ENCODE data around the gene SEC63. TPM values are rescaled to one million over a fixed set of nuclear protein-coding genes. Genes with fewer than 3 reads are reported as not detected.
"Not testable (repeated sequence)": the region's sequence is repeated elsewhere in the genome, so short reads cannot be mapped to it uniquely, and the experiment has no call there.

SEC63 gene
- total RNA-seq, 1 donor from 2014 or later, result 55.5 TPM

- DNase-seq (ENCODE audit: low spot score); intact Hi-C loops (cut with DNase I): not testable (repeated sequence)
Measured at GRCh38 chr6:107936910-107937292, 21.1 kb downstream of the SEC63 start.

GRCh38 chr6:107936162-107936909 is 21.7 kb downstream of the SEC63 start:
- DNase-seq (ENCODE audit: low spot score), result no peak
- intact Hi-C loops (cut with DNase I), result no loop called here

- DNase-seq (ENCODE audit: low spot score); intact Hi-C loops (cut with DNase I): not testable (repeated sequence)
Measured at GRCh38 chr6:107934229-107934628, 23.8 kb downstream of the SEC63 start.

GRCh38 chr6:107932580-107932979 is 25.4 kb downstream of the SEC63 start:
- intact Hi-C loops (cut with DNase I), result no loop called here
- DNase-seq (ENCODE audit: low spot score), result no peak

GRCh38 chr6:107931894-107932293 is 26.1 kb downstream of the SEC63 start:
- no peak for DNase-seq (ENCODE audit: low spot score)
- intact Hi-C loops (cut with DNase I), result no loop called here

GRCh38 chr6:107928984-107929383 is 29.0 kb downstream of the SEC63 start:
- no peak for DNase-seq (ENCODE audit: low spot score)
- intact Hi-C loops (cut with DNase I), result no loop called here

GRCh38 chr6:107926697-107927544 is 31.1 kb downstream of the SEC63 start:
- intact Hi-C loops (cut with DNase I); DNase-seq (ENCODE audit: low spot score): not testable (repeated sequence)

- intact Hi-C loops (cut with DNase I), result no loop called here
- no peak for DNase-seq (ENCODE audit: low spot score)
Measured at GRCh38 chr6:107917451-107918375, 40.3 kb downstream of the SEC63 start.

- DNase-seq (ENCODE audit: low spot score); intact Hi-C loops (cut with DNase I): not testable (repeated sequence)
Measured at GRCh38 chr6:107916961-107917360, 41.0 kb downstream of the SEC63 start.

GRCh38 chr6:107911692-107912091 is 46.3 kb downstream of the SEC63 start:
- intact Hi-C loops (cut with DNase I), result no loop called here
- no peak for DNase-seq (ENCODE audit: low spot score)

GRCh38 chr6:107894809-107895396 is 63.1 kb downstream of the SEC63 start:
- DNase-seq (ENCODE audit: low spot score), result no peak
- intact Hi-C loops (cut with DNase I), result no loop called here

- intact Hi-C loops (cut with DNase I); DNase-seq (ENCODE audit: low spot score): not testable (repeated sequence)
Measured at GRCh38 chr6:107890431-107890830, 67.6 kb downstream of the SEC63 start.

GRCh38 chr6:107885950-107886349 is 72.1 kb downstream of the SEC63 start:
- intact Hi-C loops (cut with DNase I), result not testable (repeated sequence)

GRCh38 chr6:107879941-107880340 is 78.1 kb downstream of the SEC63 start:
- intact Hi-C loops (cut with DNase I), result no loop called here
- no peak for DNase-seq (ENCODE audit: low spot score)

More at GRCh38 chr6:107885950-107886349, 72.1 kb downstream of the SEC63 start:
- not testable (repeated sequence) for DNase-seq (ENCODE audit: low spot score)

- intact Hi-C loops (cut with DNase I), result no loop called here
- DNase-seq (ENCODE audit: low spot score), result no peak
Measured at GRCh38 chr6:107877968-107878367, 80.0 kb downstream of the SEC63 start.

GRCh38 chr6:107871976-107872375 is 86.0 kb downstream of the SEC63 start:
- intact Hi-C loops (cut with DNase I), result no loop called here

GRCh38 chr6:107871512-107871911 is 86.5 kb downstream of the SEC63 start:
- intact Hi-C loops (cut with DNase I); DNase-seq (ENCODE audit: low spot score): not testable (repeated sequence)

More at GRCh38 chr6:107871976-107872375, 86.0 kb downstream of the SEC63 start:
- DNase-seq (ENCODE audit: low spot score), result no peak

- no peak for DNase-seq (ENCODE audit: low spot score)
- intact Hi-C loops (cut with DNase I), result no loop called here
Measured at GRCh38 chr6:107871016-107871415, 87.0 kb downstream of the SEC63 start.

GRCh38 chr6:107870381-107870780 is 87.6 kb downstream of the SEC63 start:
- intact Hi-C loops (cut with DNase I), result no loop called here
- no peak for DNase-seq (ENCODE audit: low spot score)
